Endometrial microvascular endothelial cells (primary cell): ENCODE measurements around the gene CLPTM1L. TPM values are rescaled to one million over a fixed set of nuclear protein-coding genes. Genes with fewer than 3 reads are reported as not detected.
"Not testable (repeated sequence)": the region's sequence is repeated elsewhere in the genome, so short reads cannot be mapped to it uniquely, and the experiment has no call there.

Experiments used
- in situ Hi-C: cut with HindIII; loops from 2 replicates; pipeline ENCODE4 v1.10.0; 2017; ENCODE audit warnings: low sequenced_read_pairs, low pct_unique_long_range_greater_than_20kb; ENCODE audit errors: inconsistent ontology term
- total RNA-seq: library from RNA; depleted of rRNA; stranded (reverse); fragments of >200 nt; gene quantifications from one replicate; pipeline ENCODE4 v1.2.3, GENCODE V29; 2015; ENCODE audit errors: inconsistent ontology term

Gene CLPTM1L
- total RNA-seq, 1 donor from 2014 or later, result 173 TPM

- in situ Hi-C loops, result no loop called here
Observed at GRCh38 chr5:1302258-1302657, 42.6 kb downstream of the CLPTM1L start.

GRCh38 chr5:1300581-1301083, 44.3 kb downstream of the CLPTM1L start:
- in situ Hi-C loops, result no loop called here

GRCh38 chr5:1299961-1300360, 44.9 kb downstream of the CLPTM1L start:
- in situ Hi-C loops, result no loop called here

- in situ Hi-C loops, result no loop called here
Observed at GRCh38 chr5:1299511-1299850, 45.4 kb downstream of the CLPTM1L start.

- in situ Hi-C loops, result no loop called here
Observed at GRCh38 chr5:1298723-1299510, 46.0 kb downstream of the CLPTM1L start.

- in situ Hi-C loops, result no loop called here
Observed at GRCh38 chr5:1298067-1298551, 46.8 kb downstream of the CLPTM1L start.

GRCh38 chr5:1297243-1297642, 47.7 kb downstream of the CLPTM1L start:
- in situ Hi-C loops, result no loop called here

- in situ Hi-C loops, result no loop called here
Observed at GRCh38 chr5:1295650-1296037, 49.3 kb downstream of the CLPTM1L start.

GRCh38 chr5:1294835-1295649, 49.9 kb downstream of the CLPTM1L start, which contains the start of gene TERT:
Gene TERT (minus strand): TSS chr5:1295068. CDS start chr5:1294989, 79 bp downstream.
- in situ Hi-C loops, result no loop called here

GRCh38 chr5:1294206-1294834, 50.6 kb downstream of the CLPTM1L start:
- in situ Hi-C loops, result no loop called here

GRCh38 chr5:1293416-1294205, 51.3 kb downstream of the CLPTM1L start:
- in situ Hi-C loops, result no loop called here

- in situ Hi-C loops, result no loop called here
Observed at GRCh38 chr5:1292846-1293415, 52.0 kb downstream of the CLPTM1L start.

GRCh38 chr5:1292139-1292538, 52.8 kb downstream of the CLPTM1L start:
- in situ Hi-C loops, result no loop called here

GRCh38 chr5:1291611-1292080, 53.3 kb downstream of the CLPTM1L start:
- in situ Hi-C loops, result no loop called here

GRCh38 chr5:1290956-1291355, 53.9 kb downstream of the CLPTM1L start:
- in situ Hi-C loops, result not testable (repeated sequence)

- in situ Hi-C loops, result not testable (repeated sequence)
Observed at GRCh38 chr5:1289559-1289958, 55.3 kb downstream of the CLPTM1L start.

- in situ Hi-C loops, result no loop called here
Observed at GRCh38 chr5:1288439-1289335, 56.2 kb downstream of the CLPTM1L start.
